Stomach (tissue), 9 donors: Measurements from ENCODE around the gene WDR7. TPM values are rescaled to one million over a fixed set of nuclear protein-coding genes. Genes with fewer than 3 reads are reported as not detected.

Experiments
- DNase-seq, 2 donors: peaks; one replicate each; pipeline versions ENCODE4 v3.0.0 to v3.0.0-alpha.2; 2013 to 2019
- H3K27ac ChIP-seq, 5 donors: fragments of 200-600 bp in 4 of 5; sonication (generic) in 4 of 5; one replicate each; pipeline ENCODE4 v1.5.1; 2013 to 2019; ENCODE audit warnings: mild to moderate bottlenecking in 1 of 5, moderate library complexity in 1 of 5
- H3K27me3 ChIP-seq, 3 donors: fragments of 200-600 bp; sonication (generic); one replicate each; pipeline ENCODE4 v1.5.1; 2017 to 2019; ENCODE audit warnings: mixed run types in 1 of 3
- H3K36me3 ChIP-seq, 4 donors: fragments of 200-600 bp; sonication (generic); 1 replicate in 3 of 4; 2 replicates in 1 of 4; pipeline ENCODE4 v1.5.1; 2016 to 2019
- H3K4me1 ChIP-seq, 4 donors: fragments of 200-600 bp; sonication (generic); one replicate each; pipeline ENCODE4 v1.5.1; 2016 to 2019
- H3K4me3 ChIP-seq, 4 donors: fragments of 200-600 bp; sonication (generic) in 3 of 4; one replicate each; pipeline ENCODE4 v1.5.1; 2016 to 2019; ENCODE audit warnings: mild to moderate bottlenecking in 1 of 4
- H3K9me3 ChIP-seq, 4 donors: fragments of 200-600 bp; sonication (generic); one replicate each; pipeline ENCODE4 v1.5.1; 2016 to 2019
- EP300 ChIP-seq: sonication (generic); formaldehyde crosslinking; IDR thresholded peaks from one replicate; pipeline ENCODE4 v1.6.1; 2017; ENCODE audit warnings: antibody characterized with exemption
- POLR2A ChIP-seq, 4 donors: fragments of 450-650 bp; IDR thresholded peaks; one replicate each; pipeline ENCODE4 v1.6.1; 2016; ENCODE audit warnings: antibody characterized with exemption in 4 of 4, control low read depth in 2 of 4, mild to moderate bottlenecking in 1 of 4, moderate library complexity in 1 of 4
- POLR2AphosphoS5 ChIP-seq, 3 donors: sonication (generic); formaldehyde crosslinking; IDR thresholded peaks; one replicate each; pipeline ENCODE4 v1.6.1; 2016; ENCODE audit warnings: antibody characterized with exemption in 3 of 3
- WGBS, 5 donors: extraction: QIAGEN DNeasy Blood & Tissue Kit in 3 of 5; methylation state at CpG; one replicate each; pipeline versions ENCODE4 v1.1.5 to v1.1.7; 2013 to 2018; 5-methylcytosine and 5-hydroxymethylcytosine counted together
- intact Hi-C: fragments of 100-400 bp; cut with DNase I; formaldehyde crosslinking; loops from one replicate; pipeline ENCODE4 v1.15.1; 2023; ENCODE audit warnings: low total_unique reads
- polyA plus RNA-seq, 3 donors: library from polyadenylated mRNA; stranded (reverse); fragments of 200-250 nt; gene quantifications; one replicate each; pipeline ENCODE4 v1.2.3, GENCODE V29; 2013
- total RNA-seq, 5 donors: library from RNA; depleted of rRNA; stranded (reverse); fragments of >200 nt; gene quantifications; one replicate each; pipeline versions ENCODE4 v1.1.0 to v1.2.3, GENCODE V29; 2014 to 2016
- TF ChIP-seq, protein P1 (sequence below), 7 experiments: fragments of 450-650 bp in 4 of 7; fragments of 200-600 bp in 3 of 7; sonication (generic) in 3 of 7; IDR thresholded peaks; one replicate each; pipeline ENCODE4 v1.5.1; 2016 to 2019; ENCODE audit warnings: antibody characterized with exemption in 7 of 7, control low read depth in 2 of 7, mild to moderate bottlenecking in 1 of 7
- donor health status: healthy with polysubstance abuse.
- donor health status: Bipolar disorder and iron deficiency.
- donor health status: healthy.

The WDR7 gene
- total and polyA plus RNA-seq, 8 donors = 1.7 to 250 (median 47.2) TPM

DNA sequence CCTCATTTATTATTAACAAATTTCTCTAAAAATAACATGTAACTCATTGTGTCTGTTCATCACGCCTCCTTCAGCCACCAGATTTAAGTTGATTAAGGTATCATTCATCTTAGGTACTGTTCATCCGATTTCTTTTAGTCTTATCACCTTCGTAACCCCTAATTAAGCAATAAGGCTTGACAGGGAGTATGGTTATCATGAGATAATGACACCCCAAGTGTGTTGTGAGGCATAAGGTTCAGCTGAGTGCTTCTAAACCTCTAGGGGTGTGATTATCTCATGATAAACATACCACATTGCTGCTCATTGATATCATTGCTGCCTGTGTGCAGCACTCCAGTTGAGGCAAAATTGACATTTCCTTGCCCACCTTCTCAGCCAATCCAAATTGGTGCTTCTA, 336.9 kb downstream of the WDR7 start:
- H3K4me1 ChIP-seq = peaks cover 0 to 4% (median 0%) of the 10 kb centered on the region in 4 donors

DNA sequence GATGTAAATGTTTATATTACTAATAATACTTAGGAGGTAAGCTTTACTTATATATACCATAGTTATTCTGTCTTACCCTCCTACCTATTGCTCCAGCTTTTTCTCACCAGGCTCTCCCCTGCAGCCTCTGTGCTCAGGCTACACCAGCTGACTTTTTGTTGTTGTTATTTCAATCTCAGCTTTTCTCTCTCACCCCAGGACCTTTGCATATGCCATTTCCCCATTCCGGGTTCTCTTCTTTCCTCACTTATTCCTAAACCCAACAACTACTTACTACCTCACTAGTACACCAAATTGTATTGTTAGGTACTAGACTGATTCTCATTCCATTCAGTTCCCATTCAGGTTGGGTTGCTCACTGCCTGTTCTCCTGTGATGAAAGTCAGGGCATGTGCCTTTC, 339.5 kb downstream of the WDR7 start:
- Histone ChIP-seq H3K4me3 (no peak overlapping the region), H3K4me1 (peaks cover 0 to 4% (median 0%) of the 10 kb centered on the region in 4 donors), H3K27me3 (no peaks in the 10 kb centered on the region), H3K9me3 (no peaks in the 10 kb centered on the region), H3K27ac (no peak overlapping the region), H3K36me3 (no peaks in the 10 kb centered on the region)
- no peak for TF ChIP-seq EP300
- TF ChIP-seq POLR2AphosphoS5 (IDR thresholded peaks at IDR 0.05) = no peak
- no peak for TF ChIP-seq POLR2A (IDR thresholded peaks at IDR 0.05)
- TF ChIP-seq, protein P1, sequence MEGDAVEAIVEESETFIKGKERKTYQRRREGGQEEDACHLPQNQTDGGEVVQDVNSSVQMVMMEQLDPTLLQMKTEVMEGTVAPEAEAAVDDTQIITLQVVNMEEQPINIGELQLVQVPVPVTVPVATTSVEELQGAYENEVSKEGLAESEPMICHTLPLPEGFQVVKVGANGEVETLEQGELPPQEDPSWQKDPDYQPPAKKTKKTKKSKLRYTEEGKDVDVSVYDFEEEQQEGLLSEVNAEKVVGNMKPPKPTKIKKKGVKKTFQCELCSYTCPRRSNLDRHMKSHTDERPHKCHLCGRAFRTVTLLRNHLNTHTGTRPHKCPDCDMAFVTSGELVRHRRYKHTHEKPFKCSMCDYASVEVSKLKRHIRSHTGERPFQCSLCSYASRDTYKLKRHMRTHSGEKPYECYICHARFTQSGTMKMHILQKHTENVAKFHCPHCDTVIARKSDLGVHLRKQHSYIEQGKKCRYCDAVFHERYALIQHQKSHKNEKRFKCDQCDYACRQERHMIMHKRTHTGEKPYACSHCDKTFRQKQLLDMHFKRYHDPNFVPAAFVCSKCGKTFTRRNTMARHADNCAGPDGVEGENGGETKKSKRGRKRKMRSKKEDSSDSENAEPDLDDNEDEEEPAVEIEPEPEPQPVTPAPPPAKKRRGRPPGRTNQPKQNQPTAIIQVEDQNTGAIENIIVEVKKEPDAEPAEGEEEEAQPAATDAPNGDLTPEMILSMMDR (IDR thresholded peaks at IDR 0.05) = no peak
- no peak for DNase-seq
- intact Hi-C loops = no loop called here
- 96 to 100% (median 100%) methylated on average over 1 of the region's 1 CpG for WGBS, 5 donors

More for the DNA sequence above, 336.9 kb downstream of the WDR7 start:
- intact Hi-C loops = no loop called here
- TF ChIP-seq EP300 (no peak), POLR2A (IDR thresholded peaks at IDR 0.05) (no peak), POLR2AphosphoS5 (IDR thresholded peaks at IDR 0.05) (no peak)
- TF ChIP-seq, protein P1 (IDR thresholded peaks at IDR 0.05) = no peak
- no peaks in the 10 kb centered on the region for H3K9me3 ChIP-seq
- H3K27me3 ChIP-seq = no peaks in the 10 kb centered on the region
- WGBS, 5 donors = 85 to 92% (median 86%) methylated on average over 3 of the region's 3 CpGs
- H3K4me3 ChIP-seq = no peak overlapping the region
- DNase-seq = no peak
- no peaks in the 10 kb centered on the region for H3K36me3 ChIP-seq
- no peak overlapping the region for H3K27ac ChIP-seq

DNA sequence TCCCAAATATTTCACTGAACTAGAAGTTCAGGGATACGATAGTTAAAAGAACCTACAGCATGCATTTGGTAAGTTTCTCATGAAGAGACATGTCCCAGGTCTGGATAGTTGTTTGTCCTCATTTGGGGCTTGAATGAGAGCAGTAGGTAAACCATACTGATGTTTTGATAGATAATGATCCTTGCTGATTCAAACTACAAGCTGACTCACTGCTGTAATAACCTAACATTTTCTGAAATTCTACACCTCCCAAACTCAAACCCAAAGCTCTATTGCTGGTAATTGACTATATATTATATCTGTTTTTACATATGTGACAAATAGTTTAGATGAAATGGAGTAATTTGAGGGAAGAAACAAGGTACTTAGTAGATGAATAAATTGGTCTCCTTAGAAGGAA, 341.6 kb downstream of the WDR7 start:
- no peak for TF ChIP-seq EP300
- no peak for TF ChIP-seq POLR2AphosphoS5 (IDR thresholded peaks at IDR 0.05)
- TF ChIP-seq, protein P1 (IDR thresholded peaks at IDR 0.05) = no peak
- no peak for TF ChIP-seq POLR2A (IDR thresholded peaks at IDR 0.05)
- DNase-seq = no peak
- Histone ChIP-seq H3K36me3 (no peaks in the 10 kb centered on the region), H3K27me3 (no peaks in the 10 kb centered on the region), H3K27ac (no peak overlapping the region), H3K4me3 (no peak overlapping the region), H3K4me1 (no peaks in the 10 kb centered on the region), H3K9me3 (no peaks in the 10 kb centered on the region)
- intact Hi-C loops = no loop called here
- WGBS, 5 donors = 85 to 95% (median 92%) methylated on average over 1 of the region's 1 CpG

DNA sequence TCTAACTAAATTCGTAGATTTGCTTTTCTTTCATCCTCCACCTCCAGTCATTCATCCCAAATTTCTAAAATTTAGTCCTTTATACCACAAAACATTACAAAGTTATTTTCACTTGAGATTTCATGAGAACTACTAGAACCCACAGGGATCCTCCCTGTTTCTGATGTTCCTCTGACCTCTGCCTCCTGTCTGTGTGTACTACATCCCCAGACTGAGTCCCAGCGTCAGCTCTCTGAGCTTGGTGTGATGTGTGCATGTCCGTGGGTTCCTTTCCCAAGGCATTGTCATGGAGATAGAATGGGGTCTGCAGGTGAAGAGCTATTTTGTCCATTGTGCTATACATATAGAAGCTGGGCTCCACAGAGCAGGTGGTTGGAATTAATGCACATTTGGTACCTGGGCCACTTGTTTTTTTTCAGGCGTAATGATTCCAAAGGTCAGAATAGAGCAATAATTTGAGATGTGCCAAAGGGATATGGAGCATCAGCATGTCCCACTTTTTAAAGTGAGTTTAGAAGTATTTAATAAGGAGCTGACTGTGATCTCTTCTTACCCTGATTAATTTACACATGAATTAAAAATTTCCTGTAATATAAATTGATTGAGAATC, 344.5 kb downstream of the WDR7 start:
- no peak for DNase-seq

More for the DNA sequence above, 344.5 kb downstream of the WDR7 start:
- Histone ChIP-seq H3K27ac (no peak overlapping the region), H3K36me3 (no peaks in the 10 kb centered on the region), H3K4me3 (no peak overlapping the region), H3K9me3 (no peaks in the 10 kb centered on the region), H3K4me1 (no peaks in the 10 kb centered on the region), H3K27me3 (no peaks in the 10 kb centered on the region)
- TF ChIP-seq POLR2AphosphoS5 (IDR thresholded peaks at IDR 0.05) (no peak), POLR2A (IDR thresholded peaks at IDR 0.05) (no peak), EP300 (no peak)
- TF ChIP-seq, protein P1 (IDR thresholded peaks at IDR 0.05) = no peak
- intact Hi-C loops = no loop called here
- WGBS, 5 donors = 86 to 96% (median 94%) methylated on average over 4 of the region's 4 CpGs
